Measurements from ENCODE around the gene RERGL. TPM values are rescaled to one million over a fixed set of nuclear protein-coding genes. Genes with fewer than 3 reads are reported as not detected.
"Not testable (repeated sequence)": the region's sequence is repeated elsewhere in the genome, so short reads cannot be mapped to it uniquely, and the experiment has no call there.

The RERGL gene
- polyA plus RNA-seq, 4 donors = 5.8 to 11.3 (median 8.1) TPM

GRCh38 chr12:18040060-18040742 is 49.8 kb downstream of the RERGL start:
- not testable (repeated sequence) for DNase-seq (ENCODE audit: low read depth in 4 of 4, low spot score in 2 of 4)

Other genes with a start within 250 kb of the RERGL start
- 1 to 10 TPM; 3.4 to 5.1 (median 4.7) TPM for gene PIK3C2G, start 171.3 kb upstream of the RERGL start, polyA plus RNA-seq (ENCODE audit: insufficient read length in 4 of 4)

All from left renal cortex interstitium (tissue), 4 donors.